Measurements from ENCODE around the gene CDK11B. TPM values are rescaled to one million over a fixed set of nuclear protein-coding genes. Genes with fewer than 3 reads are reported as not detected.

Gene CDK11B
- polyA plus RNA-seq, 1 donor (not counting 4 experiments of a cell fraction or from before 2014, with no cell fraction given): 5.9 TPM

GRCh38 chr1:1616838-1617237, 42.0 kb downstream of the CDK11B start:
- dilution Hi-C loops (cut with MboI; ENCODE audit: extremely low pct_ligation_motif_present, low sequenced_read_pairs): no loop called here
- Histone ChIP-seq H3K27ac (ENCODE audit: control insufficient read depth, insufficient read depth, low read length) (no peak overlapping the region), H3K4me3 (ENCODE audit: control insufficient read depth in 2 of 3, extremely low read depth in 1 of 3, insufficient read depth in 2 of 3, low read depth in 1 of 3, low read length in 3 of 3) (peak overlapping the region; percentile 87 to 96 (median 90)), H3K79me2 (ENCODE audit: control insufficient read depth, insufficient read depth, low read length) (peaks cover 13% of the 10 kb centered on the region), H3K9ac (ENCODE audit: control insufficient read depth, extremely low read depth, insufficient read depth, low read length) (peak overlapping the region; percentile 96), H3K9me3 (ENCODE audit: control insufficient read depth, low read depth, low read length) (no peaks in the 10 kb centered on the region), H3K4me1 (ENCODE audit: control insufficient read depth, extremely low read depth, insufficient read depth, low read length) (peaks cover 18% of the 10 kb centered on the region), H3K9me1 (ENCODE audit: control insufficient read depth, extremely low read depth, insufficient read depth, low read length) (no peaks in the 10 kb centered on the region), H3K36me3 (ENCODE audit: control insufficient read depth in 2 of 2, extremely low read depth in 1 of 2, insufficient read depth in 2 of 2, low read length in 2 of 2) (peaks cover 0 to 3% of the 10 kb centered on the region in 2 experiments), H3K4me2 (ENCODE audit: control insufficient read depth, extremely low read depth, insufficient read depth, low read depth, low read length) (peak overlapping the region; percentile 91), H3K27me3 (ENCODE audit: control insufficient read depth, extremely low read depth, insufficient read depth, low read length) (no peaks in the 10 kb centered on the region), H4K20me1 (ENCODE audit: control insufficient read depth, extremely low read depth, insufficient read depth, low read length) (no peaks in the 10 kb centered on the region), H2AFZ (ENCODE audit: control insufficient read depth, low read length) (no peak overlapping the region)
- DNase-seq (ENCODE audit: low read depth, low spot score) (no peak), FAIRE-seq (no peak)
- TF ChIP-seq, protein P1, sequence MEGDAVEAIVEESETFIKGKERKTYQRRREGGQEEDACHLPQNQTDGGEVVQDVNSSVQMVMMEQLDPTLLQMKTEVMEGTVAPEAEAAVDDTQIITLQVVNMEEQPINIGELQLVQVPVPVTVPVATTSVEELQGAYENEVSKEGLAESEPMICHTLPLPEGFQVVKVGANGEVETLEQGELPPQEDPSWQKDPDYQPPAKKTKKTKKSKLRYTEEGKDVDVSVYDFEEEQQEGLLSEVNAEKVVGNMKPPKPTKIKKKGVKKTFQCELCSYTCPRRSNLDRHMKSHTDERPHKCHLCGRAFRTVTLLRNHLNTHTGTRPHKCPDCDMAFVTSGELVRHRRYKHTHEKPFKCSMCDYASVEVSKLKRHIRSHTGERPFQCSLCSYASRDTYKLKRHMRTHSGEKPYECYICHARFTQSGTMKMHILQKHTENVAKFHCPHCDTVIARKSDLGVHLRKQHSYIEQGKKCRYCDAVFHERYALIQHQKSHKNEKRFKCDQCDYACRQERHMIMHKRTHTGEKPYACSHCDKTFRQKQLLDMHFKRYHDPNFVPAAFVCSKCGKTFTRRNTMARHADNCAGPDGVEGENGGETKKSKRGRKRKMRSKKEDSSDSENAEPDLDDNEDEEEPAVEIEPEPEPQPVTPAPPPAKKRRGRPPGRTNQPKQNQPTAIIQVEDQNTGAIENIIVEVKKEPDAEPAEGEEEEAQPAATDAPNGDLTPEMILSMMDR (optimal IDR thresholded peaks at IDR 0.05 in 1 of 3, IDR thresholded peaks at IDR 0.05 in 1 of 3, conservative IDR thresholded peaks at IDR 0.05 in 1 of 3; ENCODE audit: extremely low read depth in 1 of 3, insufficient read depth in 2 of 3, low read length in 3 of 3): no peak

DNA sequence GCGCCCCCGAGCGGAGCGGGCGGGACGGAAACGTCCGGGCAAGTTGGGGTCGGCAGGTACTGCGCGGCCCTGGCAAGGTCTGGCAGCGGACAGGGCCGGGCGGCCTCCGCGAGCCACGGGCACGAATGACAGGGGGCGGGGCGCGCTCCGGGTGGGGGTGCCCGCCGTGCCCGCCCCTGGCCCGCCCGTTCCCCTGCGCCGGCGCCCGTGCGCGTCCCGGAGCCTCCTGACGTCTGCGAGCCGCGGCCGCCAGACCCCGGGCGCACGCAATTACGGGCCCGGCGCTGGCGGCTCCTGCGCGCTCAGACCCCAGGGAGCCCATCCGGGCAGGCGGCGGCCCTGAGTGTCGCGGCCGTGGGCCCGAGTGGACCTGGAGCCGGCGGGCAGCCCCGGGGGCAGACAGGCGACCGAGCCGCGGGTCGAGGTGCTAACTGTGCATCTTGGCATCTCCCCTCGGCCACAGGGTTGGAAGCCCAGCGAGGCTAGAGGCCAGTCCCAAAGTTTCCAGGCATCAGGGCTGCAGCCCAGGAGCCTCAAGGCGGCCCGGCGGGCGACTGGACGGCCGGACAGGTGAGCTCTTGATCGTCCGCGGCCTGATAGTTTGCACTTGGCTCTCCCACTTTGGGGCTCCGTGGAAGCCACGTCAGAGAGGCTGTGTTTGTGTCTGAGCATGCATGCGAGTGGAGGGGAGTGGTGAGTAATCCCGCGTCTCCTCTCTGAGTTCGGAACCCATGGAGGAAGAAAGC, 42.6 kb downstream of the CDK11B start:
- H3K4me3 ChIP-seq (ENCODE audit: control insufficient read depth in 2 of 3, extremely low read depth in 1 of 3, insufficient read depth in 2 of 3, low read depth in 1 of 3, low read length in 3 of 3): peak overlapping the region; percentile 87 to 96 (median 90)
- H3K4me2 ChIP-seq (ENCODE audit: control insufficient read depth, extremely low read depth, insufficient read depth, low read depth, low read length): peak overlapping the region; percentile 91
- no peak for DNase-seq (ENCODE audit: low read depth, low spot score)
- no peaks in the 10 kb centered on the region for H4K20me1 ChIP-seq (ENCODE audit: control insufficient read depth, extremely low read depth, insufficient read depth, low read length)
- dilution Hi-C loops (cut with MboI; ENCODE audit: extremely low pct_ligation_motif_present, low sequenced_read_pairs): no loop called here
- TF ChIP-seq, protein P1 (optimal IDR thresholded peaks at IDR 0.05 in 1 of 3, IDR thresholded peaks at IDR 0.05 in 1 of 3, conservative IDR thresholded peaks at IDR 0.05 in 1 of 3; ENCODE audit: extremely low read depth in 1 of 3, insufficient read depth in 2 of 3, low read length in 3 of 3): no peak
- TF ChIP-seq EZH2 (IDR thresholded peaks at IDR 0.05; ENCODE audit: low read length): no peak
- H3K9ac ChIP-seq (ENCODE audit: control insufficient read depth, extremely low read depth, insufficient read depth, low read length): peak overlapping the region; percentile 96
- H2AFZ ChIP-seq (ENCODE audit: control insufficient read depth, low read length): peak overlapping the region; percentile 43
- H3K36me3 ChIP-seq (ENCODE audit: control insufficient read depth in 2 of 2, extremely low read depth in 1 of 2, insufficient read depth in 2 of 2, low read length in 2 of 2): peaks cover 0 to 3% of the 10 kb centered on the region in 2 experiments
- peaks cover 13% of the 10 kb centered on the region for H3K79me2 ChIP-seq (ENCODE audit: control insufficient read depth, insufficient read depth, low read length)
- no peaks in the 10 kb centered on the region for H3K9me3 ChIP-seq (ENCODE audit: control insufficient read depth, low read depth, low read length)
- H3K27me3 ChIP-seq (ENCODE audit: control insufficient read depth, extremely low read depth, insufficient read depth, low read length): no peaks in the 10 kb centered on the region
- no peaks in the 10 kb centered on the region for H3K9me1 ChIP-seq (ENCODE audit: control insufficient read depth, extremely low read depth, insufficient read depth, low read length)
- H3K27ac ChIP-seq (ENCODE audit: control insufficient read depth, insufficient read depth, low read length): peak overlapping the region; percentile 96
- FAIRE-seq: no peak
- H3K4me1 ChIP-seq (ENCODE audit: control insufficient read depth, extremely low read depth, insufficient read depth, low read length): peaks cover 18% of the 10 kb centered on the region
